ENCODE data around the gene IL10RB. TPM values are rescaled to one million over a fixed set of nuclear protein-coding genes. Genes with fewer than 3 reads are reported as not detected.

Gene IL10RB
- total and polyA plus RNA-seq, 2 experiments from 2014 or later = 2.2 to 2.5 TPM

GRCh38 chr21:33317145-33317544, 51.0 kb downstream of the IL10RB start:
- no peaks in the 10 kb centered on the region for H3K4me1 Mint-ChIP-seq
- DNase-seq (ENCODE audit: low spot score) (no peak), ATAC-seq (no peak)
- no peak overlapping the region for H2AFZ ChIP-seq
- H3F3A ChIP-seq (replicated peaks; ENCODE audit: low read depth) = 0 out of 2 replicates have a peak, but pooled peaks cover 3% of the 10 kb centered on the region
- H3K27me3 ChIP-seq (ENCODE audit: insufficient read depth) = no peaks in the 10 kb centered on the region
- no peak overlapping the region for H3K4me3 Mint-ChIP-seq
- H4K20me1 ChIP-seq (replicated peaks; ENCODE audit: insufficient read depth) = no peaks in the 10 kb centered on the region
- H3K27me3 Mint-ChIP-seq (ENCODE audit: insufficient read depth, low read depth, poor library complexity) = peaks cover 2% of the 10 kb centered on the region
- no peaks in the 10 kb centered on the region for H3K36me3 ChIP-seq (ENCODE audit: insufficient read depth)
- H3K4me3 ChIP-seq = no peak overlapping the region
- H3K4me2 ChIP-seq = no peak overlapping the region
- no peak overlapping the region for H3K27ac Mint-ChIP-seq
- H3K9me3 Mint-ChIP-seq = peaks cover 10% of the 10 kb centered on the region; the same call in 2 of the 3 replicates
- H3K4me1 ChIP-seq (ENCODE audit: insufficient read depth) = no peaks in the 10 kb centered on the region
- H3K9me2 ChIP-seq (ENCODE audit: insufficient read depth) = no peaks in the 10 kb centered on the region
- no peaks in the 10 kb centered on the region for H3K36me3 Mint-ChIP-seq (ENCODE audit: low read depth)
- no peaks in the 10 kb centered on the region for H3K79me2 ChIP-seq (replicated peaks; ENCODE audit: insufficient read depth)
- TF ChIP-seq NANOG (IDR thresholded peaks at IDR 0.05; ENCODE audit: borderline replicate concordance) (no peak), CTCF (conservative IDR thresholded peaks at IDR 0.05; ENCODE audit: low read depth in 2 of 2) (no peak), EZH2 (IDR thresholded peaks at IDR 0.05; ENCODE audit: low read depth, unreplicated experiment) (no peak), ZNF462 (CRISPR knock-in tag; IDR thresholded peaks at IDR 0.05) (no peak), ZNF331 (CRISPR knock-in tag; IDR thresholded peaks at IDR 0.05; ENCODE audit: low read depth) (no peak), CREB1 (CRISPR knock-in tag; IDR thresholded peaks at IDR 0.05; ENCODE audit: low read depth) (no peak), EZH2phosphoT487 (IDR thresholded peaks at IDR 0.05; ENCODE audit: unreplicated experiment) (no peak), POLR2AphosphoS5 (IDR thresholded peaks at IDR 0.05; ENCODE audit: low read depth) (no peak), ZNF114 (CRISPR knock-in tag; IDR thresholded peaks at IDR 0.05) (no peak), STAT1 (IDR thresholded peaks at IDR 0.05; ENCODE audit: unreplicated experiment) (no peak), REST (IDR thresholded peaks at IDR 0.05; ENCODE audit: unreplicated experiment) (no peak), JUNB (IDR thresholded peaks at IDR 0.05; ENCODE audit: unreplicated experiment) (no peak)
- TF ChIP-seq, protein P1, sequence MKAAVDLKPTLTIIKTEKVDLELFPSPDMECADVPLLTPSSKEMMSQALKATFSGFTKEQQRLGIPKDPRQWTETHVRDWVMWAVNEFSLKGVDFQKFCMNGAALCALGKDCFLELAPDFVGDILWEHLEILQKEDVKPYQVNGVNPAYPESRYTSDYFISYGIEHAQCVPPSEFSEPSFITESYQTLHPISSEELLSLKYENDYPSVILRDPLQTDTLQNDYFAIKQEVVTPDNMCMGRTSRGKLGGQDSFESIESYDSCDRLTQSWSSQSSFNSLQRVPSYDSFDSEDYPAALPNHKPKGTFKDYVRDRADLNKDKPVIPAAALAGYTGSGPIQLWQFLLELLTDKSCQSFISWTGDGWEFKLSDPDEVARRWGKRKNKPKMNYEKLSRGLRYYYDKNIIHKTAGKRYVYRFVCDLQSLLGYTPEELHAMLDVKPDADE (IDR thresholded peaks at IDR 0.05) = no peak
- H3K27ac ChIP-seq (ENCODE audit: low read depth) = no peak overlapping the region
